Bladder microvascular endothelial cell (primary cell): ENCODE results near the gene CTLA4. TPM values are rescaled to one million over a fixed set of nuclear protein-coding genes. Genes with fewer than 3 reads are reported as not detected.

Source experiments
- total RNA-seq: library from RNA; depleted of rRNA; stranded (reverse); fragments of >200 nt; gene quantifications from 2 replicates; pipeline ENCODE4 v1.2.3, GENCODE V29; 2014

Gene CTLA4
- total RNA-seq = 0.16 TPM in 1 of 2 replicates, not detected in the other

GRCh38 chr2:203867561-203868200 lies at the start of gene CTLA4:
TSS of gene CTLA4 (plus strand) at chr2:203867771. CDS start at chr2:203867943, 172 bp downstream.

Other genes with a start within 250 kb of the CTLA4 start
- under 0.01 TPM in 1 of 2 replicates, not detected in the other for gene CD28, start 161.1 kb upstream of the CTLA4 start, total RNA-seq
- gene ICOS, start 69.0 kb downstream of the CTLA4 start, total RNA-seq = not detected in 2 replicates